ENCODE data around the gene TBKBP1. TPM values are rescaled to one million over a fixed set of nuclear protein-coding genes. Genes with fewer than 3 reads are reported as not detected.

The TBKBP1 gene
- total and polyA plus RNA-seq, 2 donors (not counting 1 experiment from before 2014, with no cell fraction given): 4.6 to 11.6 TPM

DNA sequence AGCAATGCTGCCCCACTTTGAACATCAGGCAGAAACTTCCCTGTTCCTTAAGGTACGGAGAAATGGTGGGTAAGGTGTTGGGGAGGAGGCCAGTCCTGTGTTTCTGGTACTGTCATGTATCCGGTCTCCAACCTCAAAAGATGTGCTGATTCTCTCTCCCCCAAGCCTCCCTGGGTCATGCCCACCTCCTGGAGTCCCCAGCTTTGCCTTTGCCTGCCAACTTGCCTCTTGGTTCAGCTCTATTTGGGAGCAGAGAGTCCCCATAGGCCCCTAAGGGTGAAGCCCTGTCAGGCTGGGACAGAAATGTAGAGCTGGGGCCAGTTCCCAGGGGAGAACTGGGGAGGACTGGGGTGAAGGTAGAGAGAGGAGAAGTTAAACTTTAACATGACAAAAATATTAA lies 37.4 kb downstream of the TBKBP1 start:
- no peaks in the 10 kb centered on the region for H4K20me1 ChIP-seq (ENCODE audit: control insufficient read depth, extremely low read depth, insufficient read depth, low read length)
- peaks cover 53% of the 10 kb centered on the region for H3K27me3 ChIP-seq (ENCODE audit: control insufficient read depth, insufficient read depth, low read length)
- TF ChIP-seq, protein P1, sequence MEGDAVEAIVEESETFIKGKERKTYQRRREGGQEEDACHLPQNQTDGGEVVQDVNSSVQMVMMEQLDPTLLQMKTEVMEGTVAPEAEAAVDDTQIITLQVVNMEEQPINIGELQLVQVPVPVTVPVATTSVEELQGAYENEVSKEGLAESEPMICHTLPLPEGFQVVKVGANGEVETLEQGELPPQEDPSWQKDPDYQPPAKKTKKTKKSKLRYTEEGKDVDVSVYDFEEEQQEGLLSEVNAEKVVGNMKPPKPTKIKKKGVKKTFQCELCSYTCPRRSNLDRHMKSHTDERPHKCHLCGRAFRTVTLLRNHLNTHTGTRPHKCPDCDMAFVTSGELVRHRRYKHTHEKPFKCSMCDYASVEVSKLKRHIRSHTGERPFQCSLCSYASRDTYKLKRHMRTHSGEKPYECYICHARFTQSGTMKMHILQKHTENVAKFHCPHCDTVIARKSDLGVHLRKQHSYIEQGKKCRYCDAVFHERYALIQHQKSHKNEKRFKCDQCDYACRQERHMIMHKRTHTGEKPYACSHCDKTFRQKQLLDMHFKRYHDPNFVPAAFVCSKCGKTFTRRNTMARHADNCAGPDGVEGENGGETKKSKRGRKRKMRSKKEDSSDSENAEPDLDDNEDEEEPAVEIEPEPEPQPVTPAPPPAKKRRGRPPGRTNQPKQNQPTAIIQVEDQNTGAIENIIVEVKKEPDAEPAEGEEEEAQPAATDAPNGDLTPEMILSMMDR (conservative IDR thresholded peaks at IDR 0.05 in 1 of 2, IDR thresholded peaks at IDR 0.05 in 1 of 2; ENCODE audit: low read depth in 1 of 2, low read length in 2 of 2): no peak
- TF ChIP-seq EZH2 (IDR thresholded peaks at IDR 0.05; ENCODE audit: low read length, missing control alignments): peak; percentile 71
- no peak overlapping the region for H3K4me2 ChIP-seq (ENCODE audit: extremely low read depth, insufficient read depth, low read length)
- no peak overlapping the region for H3K9ac ChIP-seq (ENCODE audit: insufficient read depth, low read length)
- no peaks in the 10 kb centered on the region for H3K79me2 ChIP-seq (ENCODE audit: control insufficient read depth, insufficient read depth, low read length)
- no peak overlapping the region for H2AFZ ChIP-seq (ENCODE audit: low read length)
- DNase-seq (ENCODE audit: low read depth in 2 of 2): no peak
- H3K36me3 ChIP-seq (ENCODE audit: control insufficient read depth, insufficient read depth, low read length): no peaks in the 10 kb centered on the region
- peaks cover 2% of the 10 kb centered on the region for H3K4me1 ChIP-seq (ENCODE audit: control insufficient read depth, extremely low read depth, insufficient read depth, low read length)
- H3K4me3 ChIP-seq (replicated peaks in 1 of 4; ENCODE audit: control extremely low read depth in 1 of 4, insufficient read depth in 1 of 4, low read depth in 3 of 4, low read length in 4 of 4): no peak overlapping the region
- no peaks in the 10 kb centered on the region for H3K9me3 ChIP-seq (ENCODE audit: control insufficient read depth, insufficient read depth, low read depth, low read length)
- H3K27ac ChIP-seq (ENCODE audit: insufficient read depth, low read length): no peak overlapping the region

DNA sequence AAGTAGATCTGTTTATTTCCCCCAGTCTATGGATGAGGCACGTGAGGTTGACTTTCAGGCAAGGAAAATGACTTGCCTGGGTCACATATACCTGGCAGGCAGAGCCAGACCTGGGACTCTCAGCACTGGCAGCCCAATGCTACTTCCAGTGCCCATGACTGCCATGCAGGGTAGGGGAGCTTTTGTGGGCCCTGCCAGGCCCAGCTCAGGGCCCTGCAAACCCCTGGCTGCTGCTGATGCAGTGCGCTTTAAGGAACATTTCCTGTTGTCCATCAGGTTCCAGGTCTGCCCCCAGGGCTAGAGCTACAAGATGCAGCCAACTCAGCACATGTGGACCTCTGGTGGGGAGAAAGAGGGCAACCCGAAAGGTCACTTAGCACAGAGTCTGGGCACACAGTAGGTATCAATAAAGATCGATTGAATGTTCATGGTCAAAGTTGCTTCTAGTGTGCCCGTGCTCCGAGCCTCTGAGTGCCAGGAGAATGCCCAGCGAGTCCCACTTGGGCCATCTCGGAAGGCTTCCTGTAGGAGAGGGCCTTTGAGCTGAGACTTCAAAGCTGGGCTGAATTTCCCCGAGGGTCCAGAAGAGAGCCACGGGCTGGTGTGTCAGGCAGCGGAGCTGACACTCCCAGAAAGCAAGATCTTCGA lies 38.6 kb downstream of the TBKBP1 start:
- Histone ChIP-seq H3K4me2 (ENCODE audit: extremely low read depth, insufficient read depth, low read length) (no peak overlapping the region), H3K4me1 (ENCODE audit: control insufficient read depth, extremely low read depth, insufficient read depth, low read length) (peaks cover 2% of the 10 kb centered on the region), H3K79me2 (ENCODE audit: control insufficient read depth, insufficient read depth, low read length) (no peaks in the 10 kb centered on the region), H4K20me1 (ENCODE audit: control insufficient read depth, extremely low read depth, insufficient read depth, low read length) (no peaks in the 10 kb centered on the region), H3K9ac (ENCODE audit: insufficient read depth, low read length) (no peak overlapping the region), H3K27me3 (ENCODE audit: control insufficient read depth, insufficient read depth, low read length) (peaks cover 58% of the 10 kb centered on the region), H3K9me3 (ENCODE audit: control insufficient read depth, insufficient read depth, low read depth, low read length) (no peaks in the 10 kb centered on the region), H3K4me3 (replicated peaks in 1 of 4; ENCODE audit: control extremely low read depth in 1 of 4, insufficient read depth in 1 of 4, low read depth in 3 of 4, low read length in 4 of 4) (no peak overlapping the region), H3K36me3 (ENCODE audit: control insufficient read depth, insufficient read depth, low read length) (no peaks in the 10 kb centered on the region), H2AFZ (ENCODE audit: low read length) (no peak overlapping the region), H3K27ac (ENCODE audit: insufficient read depth, low read length) (no peak overlapping the region)
- DNase-seq (ENCODE audit: low read depth in 2 of 2): no peak
- TF ChIP-seq, protein P1 (conservative IDR thresholded peaks at IDR 0.05 in 1 of 2, IDR thresholded peaks at IDR 0.05 in 1 of 2; ENCODE audit: low read depth in 1 of 2, low read length in 2 of 2): no peak
- TF ChIP-seq EZH2 (IDR thresholded peaks at IDR 0.05; ENCODE audit: low read length, missing control alignments): peak; percentile 60

DNA sequence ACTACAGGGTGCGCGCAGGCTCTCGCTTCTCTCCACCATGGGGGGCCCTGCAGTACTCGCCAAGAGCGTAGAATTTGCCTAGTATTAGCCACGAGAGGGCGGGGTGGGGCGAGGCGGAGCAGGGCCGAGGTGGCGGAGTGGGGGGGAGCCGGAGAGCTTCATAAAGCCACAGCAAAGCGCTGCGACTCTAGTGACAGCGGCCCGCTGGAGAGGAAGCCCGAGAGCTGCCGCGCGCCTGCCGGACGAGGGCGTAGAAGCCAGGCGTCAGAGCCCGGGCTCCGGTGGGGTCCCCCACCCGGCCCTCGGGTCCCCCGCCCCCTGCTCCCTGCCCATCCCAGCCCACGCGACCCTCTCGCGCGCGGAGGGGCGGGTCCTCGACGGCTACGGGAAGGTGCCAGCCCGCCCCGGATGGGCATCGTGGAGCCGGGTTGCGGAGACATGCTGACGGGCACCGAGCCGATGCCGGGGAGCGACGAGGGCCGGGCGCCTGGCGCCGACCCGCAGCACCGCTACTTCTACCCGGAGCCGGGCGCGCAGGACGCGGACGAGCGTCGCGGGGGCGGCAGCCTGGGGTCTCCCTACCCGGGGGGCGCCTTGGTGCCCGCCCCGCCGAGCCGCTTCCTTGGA lies 39.2 kb downstream of the TBKBP1 start, which contains the start of gene TBX21:
Gene TBX21, plus strand, starts transcription at position 190 of the 627 bp plus-strand sequence. Its CDS starts 219 bp downstream, at position 409.
- Histone ChIP-seq H3K36me3 (ENCODE audit: control insufficient read depth, insufficient read depth, low read length) (no peaks in the 10 kb centered on the region), H3K9ac (ENCODE audit: insufficient read depth, low read length) (no peak within 1 kb of the TSS), H3K4me2 (ENCODE audit: extremely low read depth, insufficient read depth, low read length) (no peak within 1 kb of the TSS), H3K9me3 (ENCODE audit: control insufficient read depth, insufficient read depth, low read depth, low read length) (no peaks in the 10 kb centered on the region), H3K27me3 (ENCODE audit: control insufficient read depth, insufficient read depth, low read length) (peaks cover 58% of the 10 kb centered on the region), H3K27ac (ENCODE audit: insufficient read depth, low read length) (no peak within 1 kb of the TSS), H3K79me2 (ENCODE audit: control insufficient read depth, insufficient read depth, low read length) (no peaks in the 10 kb centered on the region), H3K4me1 (ENCODE audit: control insufficient read depth, extremely low read depth, insufficient read depth, low read length) (peaks cover 2% of the 10 kb centered on the region), H3K4me3 (replicated peaks in 1 of 4; ENCODE audit: control extremely low read depth in 1 of 4, insufficient read depth in 1 of 4, low read depth in 3 of 4, low read length in 4 of 4) (peak within 1 kb of the TSS in 1 of 4 experiments; percentile 22), H4K20me1 (ENCODE audit: control insufficient read depth, extremely low read depth, insufficient read depth, low read length) (no peaks in the 10 kb centered on the region), H2AFZ (ENCODE audit: low read length) (no peak within 1 kb of the TSS)
- TF ChIP-seq, protein P1 (conservative IDR thresholded peaks at IDR 0.05 in 1 of 2, IDR thresholded peaks at IDR 0.05 in 1 of 2; ENCODE audit: low read depth in 1 of 2, low read length in 2 of 2): peak; percentile 3 to 20
- no peak for TF ChIP-seq EZH2 (IDR thresholded peaks at IDR 0.05; ENCODE audit: low read length, missing control alignments)
- DNase-seq (ENCODE audit: low read depth in 2 of 2): peak in 1 of 2 donors; percentile 10

All from fibroblast of lung (primary cell).